Measurements from ENCODE around the gene MYH7.
"Not testable (repeated sequence)": the region's sequence is repeated elsewhere in the genome, so short reads cannot be mapped to it uniquely, and the experiment has no call there.

GRCh38 chr14:23400496-23401149 is 34.8 kb downstream of the MYH7 start:
- TF ChIP-seq, protein P1, sequence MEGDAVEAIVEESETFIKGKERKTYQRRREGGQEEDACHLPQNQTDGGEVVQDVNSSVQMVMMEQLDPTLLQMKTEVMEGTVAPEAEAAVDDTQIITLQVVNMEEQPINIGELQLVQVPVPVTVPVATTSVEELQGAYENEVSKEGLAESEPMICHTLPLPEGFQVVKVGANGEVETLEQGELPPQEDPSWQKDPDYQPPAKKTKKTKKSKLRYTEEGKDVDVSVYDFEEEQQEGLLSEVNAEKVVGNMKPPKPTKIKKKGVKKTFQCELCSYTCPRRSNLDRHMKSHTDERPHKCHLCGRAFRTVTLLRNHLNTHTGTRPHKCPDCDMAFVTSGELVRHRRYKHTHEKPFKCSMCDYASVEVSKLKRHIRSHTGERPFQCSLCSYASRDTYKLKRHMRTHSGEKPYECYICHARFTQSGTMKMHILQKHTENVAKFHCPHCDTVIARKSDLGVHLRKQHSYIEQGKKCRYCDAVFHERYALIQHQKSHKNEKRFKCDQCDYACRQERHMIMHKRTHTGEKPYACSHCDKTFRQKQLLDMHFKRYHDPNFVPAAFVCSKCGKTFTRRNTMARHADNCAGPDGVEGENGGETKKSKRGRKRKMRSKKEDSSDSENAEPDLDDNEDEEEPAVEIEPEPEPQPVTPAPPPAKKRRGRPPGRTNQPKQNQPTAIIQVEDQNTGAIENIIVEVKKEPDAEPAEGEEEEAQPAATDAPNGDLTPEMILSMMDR (IDR thresholded peaks at IDR 0.05 in 4 of 5, conservative IDR thresholded peaks at IDR 0.05 in 1 of 5): not testable (repeated sequence)
- not testable (repeated sequence) for TF ChIP-seq POLR2A (IDR thresholded peaks at IDR 0.05)
